Ovary (tissue), 9 donors: Measurements from ENCODE around the gene ACACB. TPM values are rescaled to one million over a fixed set of nuclear protein-coding genes. Genes with fewer than 3 reads are reported as not detected.

Source experiments
- DNase-seq, 5 donors: peaks; one replicate each; pipeline ENCODE4 v3.0.0-alpha.2; 2019 to 2020
- H3K27ac ChIP-seq, 2 donors: fragments of 200-600 bp; one replicate each; pipeline versions ENCODE4 v1.5.1 to v1.8.0; 2019 to 2022
- H3K27me3 ChIP-seq: fragments of 200-600 bp; one replicate; pipeline ENCODE4 v1.8.0; 2022
- H3K36me3 ChIP-seq: fragments of 200-600 bp; sonication (generic); one replicate; pipeline ENCODE4 v1.5.1; 2019
- H3K4me1 ChIP-seq: one replicate; pipeline ENCODE4 v1.8.1; 2013; ENCODE audit warnings: mild to moderate bottlenecking, moderate library complexity; ENCODE audit not compliant: insufficient read depth
- H3K4me3 ChIP-seq: fragments of 200-600 bp; sonication (generic); one replicate; pipeline ENCODE4 v1.5.1; 2017
- H3K9me3 ChIP-seq, 2 donors: fragments of 200-600 bp in 1 of 2; sonication (generic) in 1 of 2; one replicate each; pipeline versions ENCODE4 v1.5.1 to v1.8.1; 2013 to 2019; ENCODE audit warnings: mild to moderate bottlenecking in 1 of 2, moderate library complexity in 1 of 2
- CTCF ChIP-seq, 3 donors: fragments of 450-650 bp in 2 of 3; fragments of 200-600 bp in 1 of 3; IDR thresholded peaks; one replicate each; pipeline versions ENCODE4 v1.5.1 to v1.8.0; 2016 to 2022; ENCODE audit warnings: antibody characterized with exemption in 3 of 3, mild to moderate bottlenecking in 1 of 3
- EP300 ChIP-seq: sonication (generic); formaldehyde crosslinking; IDR thresholded peaks from one replicate; pipeline ENCODE4 v1.6.1; 2017; ENCODE audit warnings: antibody characterized with exemption
- POLR2A ChIP-seq: fragments of 450-650 bp; IDR thresholded peaks from one replicate; pipeline ENCODE4 v1.6.1; 2017; ENCODE audit warnings: antibody characterized with exemption, mild to moderate bottlenecking, moderate library complexity
- WGBS, 3 donors: extraction: QIAGEN DNeasy Blood & Tissue Kit in 1 of 3; methylation state at CpG; one replicate each; pipeline versions ENCODE4 v1.1.5 to v1.1.7; 2013 to 2017; 5-methylcytosine and 5-hydroxymethylcytosine counted together
- intact Hi-C, 4 donors: fragments of 100-400 bp; cut with DNase I; formaldehyde crosslinking; loops; one replicate each; pipeline versions ENCODE4 v1.11.0 to v1.15.1; 2022 to 2023
- polyA plus RNA-seq, 2 donors: library from polyadenylated mRNA; stranded (reverse); fragments of 200-250 nt in 1 of 2; fragments of 350-450 nt in 1 of 2; fragmentation: Illumina TruSeq in 1 of 2; extraction: RNeasy Lipid Tissue Mini Kit (QIAGEN cat#74804) in 1 of 2; gene quantifications; one replicate each; pipeline ENCODE4 v1.2.3, GENCODE V29; 2013 to 2014
- total RNA-seq, 7 donors: library from RNA; depleted of rRNA in 2 of 7; stranded (reverse); fragments of >200 nt in 2 of 7; fragmentation: NEBNext Ultra II Directional in 3 of 7; extraction: Animal tissue kit (Norgen Biotek cat#: 25700) in 3 of 7; gene quantifications; one replicate each; pipeline versions ENCODE4 v1.1.0 to v1.2.4, GENCODE V29; 2016 to 2023
- donor health status: DM: no; HTN: no; CAD: no; lungs with moderate emphysema.
- donor health status: DM: no; HTN: no; CAD: no.
- donor health status: Bipolar disorder and iron deficiency.
- donor health status: DM: yes; HTN: yes; CAD: no.
- donor health status: DM: no; HTN: no; CAD: no.
- donor health status: DM: yes; HTN: yes; CAD: no.

Gene ACACB
- total and polyA plus RNA-seq, 9 donors = 20.5 to 56.5 (median 40.4) TPM

- Histone ChIP-seq H3K36me3 (no peaks in the 10 kb centered on the region), H3K4me3 (no peak overlapping the region), H3K4me1 (no peaks in the 10 kb centered on the region), H3K27ac (no peak overlapping the region), H3K9me3 (no peaks in the 10 kb centered on the region), H3K27me3 (no peaks in the 10 kb centered on the region)
- 82 to 90% (median 86%) methylated on average over 18 of the region's 18 CpGs for WGBS, 3 donors
- DNase-seq = no peak
- intact Hi-C loops = no loop called here
- TF ChIP-seq EP300 (no peak), POLR2A (no peak), CTCF (IDR thresholded peaks at IDR 0.05) (no peak)
Measured at GRCh38 chr12:109222496-109222895, 106.1 kb downstream of the ACACB start.

GRCh38 chr12:109223211-109223610 lies 106.8 kb downstream of the ACACB start:
- WGBS, 3 donors = 90 to 92% (median 91%) methylated on average over 10 of the region's 10 CpGs
- H3K36me3 ChIP-seq = no peaks in the 10 kb centered on the region

GRCh38 chr12:109223868-109224267 lies 107.5 kb downstream of the ACACB start:
- Histone ChIP-seq H3K27ac (no peak overlapping the region), H3K27me3 (no peaks in the 10 kb centered on the region), H3K9me3 (no peaks in the 10 kb centered on the region), H3K36me3 (no peaks in the 10 kb centered on the region), H3K4me1 (no peaks in the 10 kb centered on the region), H3K4me3 (no peak overlapping the region)
- DNase-seq = peak in 1 of 5 donors; percentile 9
- intact Hi-C loops = no loop called here
- no peak for TF ChIP-seq EP300
- TF ChIP-seq POLR2A = no peak
- no peak for TF ChIP-seq CTCF (IDR thresholded peaks at IDR 0.05)
- WGBS, 3 donors = 94 to 96% (median 95%) methylated on average over 5 of the region's 5 CpGs

More at GRCh38 chr12:109223211-109223610, 106.8 kb downstream of the ACACB start:
- TF ChIP-seq POLR2A = no peak
- TF ChIP-seq CTCF (IDR thresholded peaks at IDR 0.05) = no peak
- TF ChIP-seq EP300 = no peak
- no peak for DNase-seq
- Histone ChIP-seq H3K9me3 (no peaks in the 10 kb centered on the region), H3K27ac (no peak overlapping the region), H3K4me1 (no peaks in the 10 kb centered on the region), H3K4me3 (no peak overlapping the region), H3K27me3 (no peaks in the 10 kb centered on the region)
- intact Hi-C loops = no loop called here

- no peak for TF ChIP-seq POLR2A
- no peak for TF ChIP-seq EP300
- TF ChIP-seq CTCF (IDR thresholded peaks at IDR 0.05) = no peak
- Histone ChIP-seq H3K4me3 (no peak overlapping the region), H3K4me1 (no peaks in the 10 kb centered on the region), H3K36me3 (no peaks in the 10 kb centered on the region), H3K9me3 (no peaks in the 10 kb centered on the region), H3K27ac (no peak overlapping the region), H3K27me3 (no peaks in the 10 kb centered on the region)
- DNase-seq = no peak
- intact Hi-C loops = no loop called here
- 96% methylated on average over 4 of the region's 4 CpGs for WGBS, 3 donors
Measured at GRCh38 chr12:109228664-109229063, 112.3 kb downstream of the ACACB start.
